WTC11 (cell line): ENCODE measurements around the gene CLASP1. TPM values are rescaled to one million over a fixed set of nuclear protein-coding genes. Genes with fewer than 3 reads are reported as not detected.

ENCODE experiments used
- ATAC-seq: fragments of 200-7000 bp; cut with Tn5 transposase; 2 replicates; pipeline ENCODE4 v1.10.0; 2021; ENCODE audit warnings: mild to moderate bottlenecking, moderate library complexity
- CTCF ChIA-PET: fragments of 300-600 bp; sonication (Branson Sonifier 250); formaldehyde crosslinking; loops from one replicate; lab custom pipeline; 2021; ENCODE audit warnings: antibody characterized with exemption; lab: Charles Lee
- POLR2A ChIA-PET: fragments of 350-600 bp; sonication (Branson Sonifier 250); formaldehyde crosslinking; loops from one replicate; lab custom pipeline; 2021; ENCODE audit warnings: antibody characterized with exemption; lab: Charles Lee
- DNase-seq: peaks from one replicate; pipeline ENCODE4 v3.0.0; 2021; ENCODE audit warnings: low spot score
- H3K27ac Mint-ChIP-seq: 2 replicates; pipeline ENCODE4 v1.8.0; 2021; ENCODE audit warnings: mixed read lengths
- H3K27me3 Mint-ChIP-seq: 2 replicates; pipeline ENCODE4 v1.8.0; 2021; ENCODE audit warnings: low read depth, mild to moderate bottlenecking, moderate library complexity, mixed read lengths
- H3K36me3 Mint-ChIP-seq: 2 replicates; pipeline ENCODE4 v1.8.0; 2021; ENCODE audit warnings: mixed read lengths
- H3K4me1 Mint-ChIP-seq: 2 replicates; pipeline ENCODE4 v1.8.0; 2022; ENCODE audit warnings: mixed read lengths
- H3K4me3 Mint-ChIP-seq: 2 replicates; pipeline ENCODE4 v1.8.0; 2021; ENCODE audit warnings: mild to moderate bottlenecking, moderate library complexity, mixed read lengths
- H3K9me3 Mint-ChIP-seq: 2 replicates; pipeline ENCODE4 v1.8.0; 2021; ENCODE audit warnings: mixed read lengths
- ATF1 ChIP-seq: sonication (generic); formaldehyde crosslinking; IDR thresholded peaks from 2 replicates; pipeline ENCODE4 v1.8.1; 2023; ENCODE audit warnings: mild to moderate bottlenecking, moderate library complexity, missing genetic modification reagents
- CBFB ChIP-seq: sonication (generic); formaldehyde crosslinking; IDR thresholded peaks from 2 replicates; pipeline ENCODE4 v1.8.1; 2022; ENCODE audit warnings: mild to moderate bottlenecking, low read depth, missing genetic modification reagents
- CREM ChIP-seq: sonication (generic); formaldehyde crosslinking; IDR thresholded peaks from 2 replicates; pipeline ENCODE4 v1.8.1; 2022; ENCODE audit warnings: mild to moderate bottlenecking, missing genetic modification reagents, moderate library complexity
- GRHL2 ChIP-seq: fragments of 250-450 bp; sonication (Bioruptor Pico); IDR thresholded peaks from 2 replicates; pipeline ENCODE4 v1.8.0; 2022; ENCODE audit warnings: mild to moderate bottlenecking, moderate library complexity; ENCODE audit not compliant: insufficient replicate concordance, severe bottlenecking
- IRF2 ChIP-seq: sonication (generic); formaldehyde crosslinking; IDR thresholded peaks from 2 replicates; pipeline ENCODE4 v1.8.0; 2022; ENCODE audit warnings: low read depth, missing genetic modification reagents, borderline replicate concordance
- JAZF1 ChIP-seq: fragments of 250-450 bp; sonication (Bioruptor Pico); IDR thresholded peaks from 2 replicates; pipeline ENCODE4 v1.9.0; 2021; ENCODE audit warnings: moderate library complexity, mild to moderate bottlenecking, inconsistent platforms
- MXD4 ChIP-seq: fragments of 250-450 bp; sonication (Bioruptor Pico); IDR thresholded peaks from 2 replicates; pipeline ENCODE4 v1.8.0; 2021; ENCODE audit warnings: mild to moderate bottlenecking, moderate library complexity, borderline replicate concordance
- NFYB ChIP-seq: sonication (generic); formaldehyde crosslinking; conservative IDR thresholded peaks from 2 replicates; pipeline ENCODE4 v1.8.0; 2022; ENCODE audit warnings: low read depth, missing genetic modification reagents
- NR1H2 ChIP-seq: sonication (generic); formaldehyde crosslinking; IDR thresholded peaks from 2 replicates; pipeline ENCODE4 v1.9.0; 2021; ENCODE audit warnings: mild to moderate bottlenecking, moderate library complexity, missing genetic modification reagents
- NR3C1 ChIP-seq: sonication (generic); formaldehyde crosslinking; conservative IDR thresholded peaks from 2 replicates; pipeline ENCODE4 v1.8.1; 2023; ENCODE audit warnings: low read depth, mild to moderate bottlenecking, missing genetic modification reagents
- TP53 ChIP-seq: sonication (generic); formaldehyde crosslinking; IDR thresholded peaks from 2 replicates; pipeline ENCODE4 v1.8.1; 2023; ENCODE audit warnings: mild to moderate bottlenecking, missing genetic modification reagents
- ZNF263 ChIP-seq: sonication (generic); formaldehyde crosslinking; IDR thresholded peaks from 2 replicates; pipeline ENCODE4 v1.8.1; 2022; ENCODE audit warnings: low read depth, mild to moderate bottlenecking, moderate library complexity, missing genetic modification reagents
- ZNF671 ChIP-seq: fragments of 250-450 bp; sonication (Bioruptor Pico); IDR thresholded peaks from 2 replicates; pipeline ENCODE4 v1.8.0; 2021; ENCODE audit warnings: mild to moderate bottlenecking
- total RNA-seq: library from RNA; stranded (reverse); gene quantifications from 3 replicates; pipeline ENCODE4 v1.2.3, GENCODE V29; 2021
- TF ChIP-seq, protein P1 (sequence below): sonication (generic); formaldehyde crosslinking; IDR thresholded peaks from 2 replicates; pipeline ENCODE4 v1.8.0; 2023; ENCODE audit warnings: mild to moderate bottlenecking, missing genetic modification reagents
- TF ChIP-seq, protein P2 (sequence below): fragments of 200-600 bp; IDR thresholded peaks from 2 replicates; pipeline ENCODE4 v1.8.0; 2022; ENCODE audit warnings: antibody characterized with exemption
- TF ChIP-seq, protein P3 (sequence below): fragments of 250-450 bp; sonication (Bioruptor Pico); IDR thresholded peaks from 2 replicates; pipeline ENCODE4 v1.9.0; 2021; ENCODE audit warnings: mild to moderate bottlenecking
- TF ChIP-seq, protein P4 (sequence below): sonication (generic); formaldehyde crosslinking; IDR thresholded peaks from 2 replicates; pipeline ENCODE4 v1.8.1; 2022; ENCODE audit warnings: mild to moderate bottlenecking, missing genetic modification reagents, moderate library complexity, borderline replicate concordance
- TF ChIP-seq, protein P5 (sequence below): sonication (generic); formaldehyde crosslinking; IDR thresholded peaks from 2 replicates; pipeline ENCODE4 v1.8.1; 2022; ENCODE audit warnings: missing genetic modification reagents, borderline replicate concordance

CLASP1 gene
- total RNA-seq, 1 experiment from 2014 or later: 50.0 TPM

DNA sequence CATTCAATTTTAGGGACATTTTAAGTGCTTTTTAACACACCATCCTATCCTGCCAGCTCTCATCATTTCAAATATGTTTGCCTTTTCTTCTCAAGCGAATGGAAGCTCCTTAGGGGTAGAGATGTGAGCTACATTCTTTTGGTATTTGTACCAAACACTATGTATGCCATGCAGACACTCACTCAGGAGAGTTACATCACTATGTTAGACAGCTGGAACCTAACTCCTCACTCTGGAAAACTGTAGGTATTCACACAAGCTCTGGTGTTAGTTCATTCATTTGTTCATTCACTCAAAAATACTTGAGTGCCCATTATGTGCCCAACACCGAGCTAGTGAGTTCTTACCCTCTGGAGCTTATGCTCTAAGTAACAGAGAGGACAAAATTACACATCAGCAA is 144.9 kb downstream of the CLASP1 start:
- Mint-ChIP-seq H3K4me3 (no peak overlapping the region), H3K27ac (no peak overlapping the region), H3K27me3 (no peaks in the 10 kb centered on the region), H3K4me1 (peaks cover 3% of the 10 kb centered on the region; the same call in 1 of the 2 replicates), H3K36me3 (peaks cover 47% of the 10 kb centered on the region), H3K9me3 (peaks cover 15% of the 10 kb centered on the region)
- POLR2A ChIA-PET: no interaction called here
- CTCF ChIA-PET: no interaction called here
- TF ChIP-seq CBFB: no peak
- no peak for TF ChIP-seq TP53
- TF ChIP-seq NFYB (CRISPR knock-in tag): no peak
- TF ChIP-seq, protein P1, sequence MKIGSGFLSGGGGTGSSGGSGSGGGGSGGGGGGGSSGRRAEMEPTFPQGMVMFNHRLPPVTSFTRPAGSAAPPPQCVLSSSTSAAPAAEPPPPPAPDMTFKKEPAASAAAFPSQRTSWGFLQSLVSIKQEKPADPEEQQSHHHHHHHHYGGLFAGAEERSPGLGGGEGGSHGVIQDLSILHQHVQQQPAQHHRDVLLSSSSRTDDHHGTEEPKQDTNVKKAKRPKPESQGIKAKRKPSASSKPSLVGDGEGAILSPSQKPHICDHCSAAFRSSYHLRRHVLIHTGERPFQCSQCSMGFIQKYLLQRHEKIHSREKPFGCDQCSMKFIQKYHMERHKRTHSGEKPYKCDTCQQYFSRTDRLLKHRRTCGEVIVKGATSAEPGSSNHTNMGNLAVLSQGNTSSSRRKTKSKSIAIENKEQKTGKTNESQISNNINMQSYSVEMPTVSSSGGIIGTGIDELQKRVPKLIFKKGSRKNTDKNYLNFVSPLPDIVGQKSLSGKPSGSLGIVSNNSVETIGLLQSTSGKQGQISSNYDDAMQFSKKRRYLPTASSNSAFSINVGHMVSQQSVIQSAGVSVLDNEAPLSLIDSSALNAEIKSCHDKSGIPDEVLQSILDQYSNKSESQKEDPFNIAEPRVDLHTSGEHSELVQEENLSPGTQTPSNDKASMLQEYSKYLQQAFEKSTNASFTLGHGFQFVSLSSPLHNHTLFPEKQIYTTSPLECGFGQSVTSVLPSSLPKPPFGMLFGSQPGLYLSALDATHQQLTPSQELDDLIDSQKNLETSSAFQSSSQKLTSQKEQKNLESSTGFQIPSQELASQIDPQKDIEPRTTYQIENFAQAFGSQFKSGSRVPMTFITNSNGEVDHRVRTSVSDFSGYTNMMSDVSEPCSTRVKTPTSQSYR (CRISPR knock-in tag): no peak
- TF ChIP-seq, protein P2, sequence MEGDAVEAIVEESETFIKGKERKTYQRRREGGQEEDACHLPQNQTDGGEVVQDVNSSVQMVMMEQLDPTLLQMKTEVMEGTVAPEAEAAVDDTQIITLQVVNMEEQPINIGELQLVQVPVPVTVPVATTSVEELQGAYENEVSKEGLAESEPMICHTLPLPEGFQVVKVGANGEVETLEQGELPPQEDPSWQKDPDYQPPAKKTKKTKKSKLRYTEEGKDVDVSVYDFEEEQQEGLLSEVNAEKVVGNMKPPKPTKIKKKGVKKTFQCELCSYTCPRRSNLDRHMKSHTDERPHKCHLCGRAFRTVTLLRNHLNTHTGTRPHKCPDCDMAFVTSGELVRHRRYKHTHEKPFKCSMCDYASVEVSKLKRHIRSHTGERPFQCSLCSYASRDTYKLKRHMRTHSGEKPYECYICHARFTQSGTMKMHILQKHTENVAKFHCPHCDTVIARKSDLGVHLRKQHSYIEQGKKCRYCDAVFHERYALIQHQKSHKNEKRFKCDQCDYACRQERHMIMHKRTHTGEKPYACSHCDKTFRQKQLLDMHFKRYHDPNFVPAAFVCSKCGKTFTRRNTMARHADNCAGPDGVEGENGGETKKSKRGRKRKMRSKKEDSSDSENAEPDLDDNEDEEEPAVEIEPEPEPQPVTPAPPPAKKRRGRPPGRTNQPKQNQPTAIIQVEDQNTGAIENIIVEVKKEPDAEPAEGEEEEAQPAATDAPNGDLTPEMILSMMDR: no peak
- ATAC-seq (no peak), DNase-seq (no peak)

DNA sequence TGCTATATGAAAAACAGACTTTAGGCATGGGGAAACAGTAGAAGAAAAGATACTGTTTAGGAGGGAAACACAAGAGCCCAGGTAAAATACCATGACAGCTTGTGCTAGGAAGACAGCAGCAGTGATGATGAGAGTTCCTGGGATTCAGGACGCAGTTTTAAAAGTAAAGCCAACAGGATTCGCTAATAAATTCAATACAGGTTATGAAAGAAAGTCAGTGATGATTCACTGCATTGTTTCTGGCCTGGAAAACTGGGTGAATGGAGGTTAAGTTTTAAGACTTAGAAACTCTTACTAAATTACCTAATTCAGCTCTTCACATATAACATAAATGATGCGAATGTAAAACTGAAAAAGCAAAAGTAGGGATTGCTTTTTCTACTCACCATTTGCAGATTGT is 146.5 kb downstream of the CLASP1 start:
- ChIA-PET CTCF (no interaction called here), POLR2A (no interaction called here)
- H3K4me3 Mint-ChIP-seq: no peak overlapping the region
- DNase-seq: no peak
- H3K9me3 Mint-ChIP-seq: peaks cover 18% of the 10 kb centered on the region
- no peak overlapping the region for H3K27ac Mint-ChIP-seq
- TF ChIP-seq CREM (CRISPR knock-in tag) (no peak), IRF2 (no peak), GRHL2 (no peak), MXD4 (CRISPR knock-in tag) (no peak), NR3C1 (CRISPR knock-in tag) (no peak), ZNF671 (CRISPR knock-in tag) (no peak), JAZF1 (CRISPR knock-in tag) (no peak)
- TF ChIP-seq, protein P3, sequence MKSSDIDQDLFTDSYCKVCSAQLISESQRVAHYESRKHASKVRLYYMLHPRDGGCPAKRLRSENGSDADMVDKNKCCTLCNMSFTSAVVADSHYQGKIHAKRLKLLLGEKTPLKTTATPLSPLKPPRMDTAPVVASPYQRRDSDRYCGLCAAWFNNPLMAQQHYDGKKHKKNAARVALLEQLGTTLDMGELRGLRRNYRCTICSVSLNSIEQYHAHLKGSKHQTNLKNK (CRISPR knock-in tag): no peak
- H3K4me1 Mint-ChIP-seq: peaks cover 3% of the 10 kb centered on the region; the same call in 1 of the 2 replicates
- peaks cover 52% of the 10 kb centered on the region for H3K36me3 Mint-ChIP-seq
- no peaks in the 10 kb centered on the region for H3K27me3 Mint-ChIP-seq
- no peak for ATAC-seq

DNA sequence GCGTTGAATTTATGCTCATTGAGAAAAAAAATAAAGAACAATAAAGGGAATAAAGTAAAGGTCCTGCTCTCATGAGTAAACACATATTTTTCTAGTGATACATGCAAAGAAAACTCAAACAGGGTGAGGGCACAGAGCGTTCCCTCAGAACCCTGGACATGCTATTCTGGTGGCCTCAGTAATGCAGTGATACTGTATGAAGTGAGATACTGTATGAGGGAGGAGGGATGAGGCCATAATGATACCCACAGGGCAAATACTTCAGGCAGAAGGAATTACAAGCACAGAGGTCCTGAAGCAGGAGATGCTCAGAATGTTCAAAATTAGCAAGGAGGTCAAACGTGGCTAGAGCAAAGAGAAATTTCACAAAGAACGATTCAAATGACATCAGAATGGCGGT is 147.0 kb downstream of the CLASP1 start:
- POLR2A ChIA-PET: no interaction called here
- Mint-ChIP-seq H3K4me1 (peaks cover 3% of the 10 kb centered on the region; the same call in 1 of the 2 replicates), H3K4me3 (no peak overlapping the region)
- TF ChIP-seq ZNF263 (CRISPR knock-in tag) (no peak), NR1H2 (no peak), CBFB (no peak), ATF1 (CRISPR knock-in tag) (no peak)
- TF ChIP-seq, protein P1 (CRISPR knock-in tag): no peak
- TF ChIP-seq, protein P4, sequence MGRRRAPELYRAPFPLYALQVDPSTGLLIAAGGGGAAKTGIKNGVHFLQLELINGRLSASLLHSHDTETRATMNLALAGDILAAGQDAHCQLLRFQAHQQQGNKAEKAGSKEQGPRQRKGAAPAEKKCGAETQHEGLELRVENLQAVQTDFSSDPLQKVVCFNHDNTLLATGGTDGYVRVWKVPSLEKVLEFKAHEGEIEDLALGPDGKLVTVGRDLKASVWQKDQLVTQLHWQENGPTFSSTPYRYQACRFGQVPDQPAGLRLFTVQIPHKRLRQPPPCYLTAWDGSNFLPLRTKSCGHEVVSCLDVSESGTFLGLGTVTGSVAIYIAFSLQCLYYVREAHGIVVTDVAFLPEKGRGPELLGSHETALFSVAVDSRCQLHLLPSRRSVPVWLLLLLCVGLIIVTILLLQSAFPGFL (CRISPR knock-in tag): no peak
- TF ChIP-seq, protein P5, sequence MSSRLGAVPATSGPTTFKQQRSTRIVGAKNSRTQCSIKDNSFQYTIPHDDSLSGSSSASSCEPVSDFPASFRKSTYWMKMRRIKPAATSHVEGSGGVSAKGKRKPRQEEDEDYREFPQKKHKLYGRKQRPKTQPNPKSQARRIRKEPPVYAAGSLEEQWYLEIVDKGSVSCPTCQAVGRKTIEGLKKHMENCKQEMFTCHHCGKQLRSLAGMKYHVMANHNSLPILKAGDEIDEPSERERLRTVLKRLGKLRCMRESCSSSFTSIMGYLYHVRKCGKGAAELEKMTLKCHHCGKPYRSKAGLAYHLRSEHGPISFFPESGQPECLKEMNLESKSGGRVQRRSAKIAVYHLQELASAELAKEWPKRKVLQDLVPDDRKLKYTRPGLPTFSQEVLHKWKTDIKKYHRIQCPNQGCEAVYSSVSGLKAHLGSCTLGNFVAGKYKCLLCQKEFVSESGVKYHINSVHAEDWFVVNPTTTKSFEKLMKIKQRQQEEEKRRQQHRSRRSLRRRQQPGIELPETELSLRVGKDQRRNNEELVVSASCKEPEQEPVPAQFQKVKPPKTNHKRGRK (CRISPR knock-in tag): no peak
- TF ChIP-seq, all 79 proteins: peak for 0
- peaks cover 52% of the 10 kb centered on the region for H3K36me3 Mint-ChIP-seq
- H3K9me3 Mint-ChIP-seq: peaks cover 18% of the 10 kb centered on the region
- ATAC-seq (no peak), DNase-seq (no peak)
- CTCF ChIA-PET: no interaction called here
- no peaks in the 10 kb centered on the region for H3K27me3 Mint-ChIP-seq
- no peak overlapping the region for H3K27ac Mint-ChIP-seq
